GM13976 (cell line): Measurements from ENCODE around the gene TOP1.

Source experiments
- DNase-seq: peaks from one replicate; pipeline ENCODE4 v3.0.0; 2012; ENCODE audit warnings: low spot score
- CTCF ChIP-seq: IDR thresholded peaks from 2 replicates; pipeline ENCODE4 v1.5.1; 2012; ENCODE audit warnings: borderline replicate concordance, mild to moderate bottlenecking; ENCODE audit not compliant: insufficient read depth; ENCODE audit errors: extremely low read depth, missing control alignments, control extremely low read depth
- in situ Hi-C: fragments of 300-500 bp; cut with MboI; formaldehyde crosslinking; loops from one replicate; pipeline ENCODE4 v1.12.0; 2022; ENCODE audit warnings: low sequenced_read_pairs, mixed read lengths, inconsistent platforms; ENCODE audit not compliant: unreplicated experiment

The TOP1 gene

GRCh38 chr20:40996326-40996725, 32.3 kb upstream of the TOP1 start:
- TF ChIP-seq CTCF: no peak
- in situ Hi-C loops: no loop called here
- no peak for DNase-seq

GRCh38 chr20:40997116-40997515, 31.5 kb upstream of the TOP1 start:
- in situ Hi-C loops: no loop called here
- peak; percentile 3 for DNase-seq
- no peak for TF ChIP-seq CTCF

- TF ChIP-seq CTCF: no peak
- in situ Hi-C loops: no loop called here
- no peak for DNase-seq
Observed at GRCh38 chr20:40999841-41000240, 28.8 kb upstream of the TOP1 start.

GRCh38 chr20:41000628-41001027, 28.0 kb upstream of the TOP1 start:
- in situ Hi-C loops: no loop called here
- no peak for DNase-seq
- no peak for TF ChIP-seq CTCF

GRCh38 chr20:41001497-41001896, 27.1 kb upstream of the TOP1 start:
- DNase-seq: no peak
- no peak for TF ChIP-seq CTCF
- in situ Hi-C loops: no loop called here

GRCh38 chr20:41002842-41003142, 25.8 kb upstream of the TOP1 start:
- no peak for DNase-seq
- TF ChIP-seq CTCF: no peak
- in situ Hi-C loops: no loop called here
